ENCODE results near the gene GKAP1.

DNA sequence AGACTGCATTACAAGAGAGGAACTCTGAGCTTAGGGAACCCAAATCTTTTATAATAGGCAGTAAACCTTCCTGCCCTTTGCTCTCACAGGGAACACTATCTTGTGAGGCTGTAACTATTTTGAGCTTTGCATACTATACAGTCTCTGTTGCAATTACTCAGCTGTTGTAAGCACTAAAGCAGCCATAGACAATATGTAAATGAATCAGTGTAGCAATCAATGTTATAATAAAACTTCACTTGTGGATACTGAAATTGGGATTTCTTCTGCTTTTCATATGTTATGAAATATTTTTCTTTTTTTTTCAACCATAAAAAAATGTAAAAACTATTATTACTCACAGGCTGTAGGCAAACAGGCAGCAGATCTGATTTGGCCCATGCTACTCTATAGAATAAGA, 93.1 kb downstream of the GKAP1 start:
- TF ChIP-seq, protein P1, sequence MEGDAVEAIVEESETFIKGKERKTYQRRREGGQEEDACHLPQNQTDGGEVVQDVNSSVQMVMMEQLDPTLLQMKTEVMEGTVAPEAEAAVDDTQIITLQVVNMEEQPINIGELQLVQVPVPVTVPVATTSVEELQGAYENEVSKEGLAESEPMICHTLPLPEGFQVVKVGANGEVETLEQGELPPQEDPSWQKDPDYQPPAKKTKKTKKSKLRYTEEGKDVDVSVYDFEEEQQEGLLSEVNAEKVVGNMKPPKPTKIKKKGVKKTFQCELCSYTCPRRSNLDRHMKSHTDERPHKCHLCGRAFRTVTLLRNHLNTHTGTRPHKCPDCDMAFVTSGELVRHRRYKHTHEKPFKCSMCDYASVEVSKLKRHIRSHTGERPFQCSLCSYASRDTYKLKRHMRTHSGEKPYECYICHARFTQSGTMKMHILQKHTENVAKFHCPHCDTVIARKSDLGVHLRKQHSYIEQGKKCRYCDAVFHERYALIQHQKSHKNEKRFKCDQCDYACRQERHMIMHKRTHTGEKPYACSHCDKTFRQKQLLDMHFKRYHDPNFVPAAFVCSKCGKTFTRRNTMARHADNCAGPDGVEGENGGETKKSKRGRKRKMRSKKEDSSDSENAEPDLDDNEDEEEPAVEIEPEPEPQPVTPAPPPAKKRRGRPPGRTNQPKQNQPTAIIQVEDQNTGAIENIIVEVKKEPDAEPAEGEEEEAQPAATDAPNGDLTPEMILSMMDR (conservative IDR thresholded peaks at IDR 0.05; ENCODE audit: low read length): no peak
- TF ChIP-seq EZH2phosphoT487 (IDR thresholded peaks at IDR 0.05; ENCODE audit: borderline replicate concordance, low read depth, low read length): no peak
